Activated T-cell treated with anti-CD3 and anti-CD28 coated beads for 1 hour (primary cell): ENCODE results near the gene PTK6.
A peak's percentile ranks its signal among the peaks of the same experiment; 100 is the strongest.

Experiments
- DNase-seq: peaks from one replicate; pipeline ENCODE4 v3.0.0-alpha.2; 2020; ENCODE audit warnings: low read depth

The PTK6 gene

DNA sequence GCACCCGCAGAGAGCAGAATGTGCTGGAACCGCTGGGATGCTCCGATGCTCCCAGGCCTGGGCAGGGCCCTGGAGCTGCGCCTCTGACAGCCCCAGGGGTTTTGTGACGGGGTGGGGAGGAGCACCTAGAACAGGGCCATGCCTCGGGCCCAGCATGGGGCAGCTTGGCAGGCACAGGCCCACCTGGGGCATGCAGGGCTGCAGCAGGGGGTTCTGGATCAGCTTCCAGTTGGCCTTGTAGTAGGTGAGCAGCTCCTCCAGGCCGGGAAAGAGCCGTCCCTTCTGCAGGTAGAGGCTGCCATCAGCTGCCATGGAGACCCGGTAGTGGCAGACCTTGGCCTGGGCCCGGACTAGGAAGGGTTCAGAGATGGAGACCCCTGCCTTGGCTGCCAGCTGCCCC lies 6.0 kb upstream of the PTK6 start:
- DNase-seq = no peak

DNA sequence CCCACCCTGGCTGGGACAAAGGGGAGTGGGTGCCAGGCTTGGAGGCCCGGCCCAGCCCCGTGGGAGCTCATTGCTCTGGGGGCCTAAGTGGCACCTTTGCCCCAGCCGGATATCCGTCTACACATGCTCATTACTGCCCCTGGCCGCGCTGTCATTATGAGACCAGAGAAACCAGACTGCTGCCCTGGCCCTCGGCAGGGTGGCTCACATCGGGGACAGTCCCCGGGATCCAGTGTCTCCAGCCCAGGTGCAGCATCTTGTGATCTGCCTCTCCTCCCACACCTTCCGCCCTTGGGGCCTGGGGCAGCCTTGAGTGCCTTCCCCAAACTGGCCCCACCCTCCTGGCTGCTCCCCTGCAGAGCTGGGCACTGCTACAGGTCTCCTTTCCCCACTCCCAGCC lies 5.5 kb upstream of the PTK6 start:
- no peak for DNase-seq

DNA sequence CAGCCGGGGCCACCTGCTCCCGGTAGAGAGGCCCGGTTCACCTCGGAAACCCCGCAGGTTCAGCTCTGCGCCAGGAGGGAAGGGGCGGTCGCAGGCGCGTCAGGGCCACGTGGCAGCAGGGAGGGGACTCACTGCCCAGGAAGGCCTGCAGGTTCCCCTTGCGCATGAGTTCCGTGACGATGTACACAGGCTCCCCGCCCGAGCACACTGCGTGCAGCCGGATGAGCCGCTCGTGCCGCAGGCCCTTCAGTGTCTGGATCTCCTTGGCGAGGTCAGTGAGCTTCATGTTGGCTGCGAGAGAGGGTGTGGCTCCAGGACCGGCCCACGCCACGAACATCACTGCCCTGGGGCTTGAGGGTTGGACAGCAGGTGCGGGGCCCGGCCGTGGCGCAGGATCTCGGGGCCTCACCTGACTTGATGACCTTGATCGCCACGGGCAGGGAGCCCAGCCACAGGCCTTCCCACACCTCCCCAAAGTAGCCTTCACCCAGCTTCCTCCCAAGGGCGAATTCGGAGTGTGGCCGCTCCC lies 4.9 kb upstream of the PTK6 start:
- no peak for DNase-seq

DNA sequence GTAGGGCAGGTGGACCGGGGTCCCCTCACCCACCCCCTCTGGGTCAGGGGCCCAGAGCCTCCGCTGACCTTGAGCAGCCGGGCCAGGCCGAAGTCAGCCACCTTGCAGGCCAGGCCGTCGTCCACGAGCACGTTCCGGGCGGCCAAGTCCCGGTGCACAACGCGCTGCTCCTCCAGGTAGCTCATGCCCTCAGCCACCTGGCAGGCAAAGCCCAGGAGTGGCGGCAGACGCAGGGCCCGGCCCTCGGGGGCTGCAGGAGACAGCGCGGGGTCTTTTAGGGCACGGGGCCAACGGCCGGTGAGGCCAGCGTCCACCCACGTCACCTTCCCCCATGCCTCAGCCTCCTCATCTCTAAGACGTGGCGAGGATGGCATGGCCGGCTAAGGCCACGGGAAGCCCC lies 4.2 kb upstream of the PTK6 start:
- no peak for DNase-seq

DNA sequence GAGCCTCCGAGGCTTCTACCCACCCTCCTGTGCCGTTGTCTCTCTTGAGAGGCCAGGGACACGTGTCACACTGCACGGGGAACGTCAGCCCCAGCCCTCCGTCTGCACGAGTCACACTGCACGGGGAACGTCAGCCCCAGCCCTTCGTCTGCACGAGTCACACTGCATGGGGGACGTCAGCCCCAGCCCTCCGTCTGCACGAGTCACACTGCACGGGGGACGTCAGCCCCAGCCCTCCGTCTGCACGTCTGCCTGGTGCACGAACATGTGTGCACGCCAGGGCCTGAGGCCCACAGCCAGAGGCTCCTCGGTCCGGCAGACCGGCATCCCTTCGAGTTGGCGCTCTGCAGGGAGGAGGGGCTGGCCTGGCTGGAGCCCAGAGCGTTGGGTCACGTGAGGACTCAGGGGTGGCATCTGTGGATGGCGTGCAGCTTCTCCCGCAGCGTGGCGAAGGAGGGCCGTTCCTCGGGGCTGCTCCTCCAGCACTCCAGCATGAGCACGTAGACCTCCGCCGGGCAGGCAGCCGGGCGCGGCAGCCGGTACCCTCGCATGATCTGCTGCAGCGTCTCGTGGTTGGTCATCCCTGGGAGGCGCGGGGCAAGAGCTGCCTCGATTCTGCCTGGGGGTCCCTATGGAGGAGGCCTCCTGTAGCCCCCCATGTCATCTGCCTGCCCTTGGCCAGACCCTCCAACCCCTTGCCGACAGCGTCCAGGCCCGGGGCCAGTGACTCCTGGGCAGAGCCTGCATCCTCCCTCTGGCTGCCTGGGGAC lies 3.4 kb upstream of the PTK6 start:
- DNase-seq = no peak

DNA sequence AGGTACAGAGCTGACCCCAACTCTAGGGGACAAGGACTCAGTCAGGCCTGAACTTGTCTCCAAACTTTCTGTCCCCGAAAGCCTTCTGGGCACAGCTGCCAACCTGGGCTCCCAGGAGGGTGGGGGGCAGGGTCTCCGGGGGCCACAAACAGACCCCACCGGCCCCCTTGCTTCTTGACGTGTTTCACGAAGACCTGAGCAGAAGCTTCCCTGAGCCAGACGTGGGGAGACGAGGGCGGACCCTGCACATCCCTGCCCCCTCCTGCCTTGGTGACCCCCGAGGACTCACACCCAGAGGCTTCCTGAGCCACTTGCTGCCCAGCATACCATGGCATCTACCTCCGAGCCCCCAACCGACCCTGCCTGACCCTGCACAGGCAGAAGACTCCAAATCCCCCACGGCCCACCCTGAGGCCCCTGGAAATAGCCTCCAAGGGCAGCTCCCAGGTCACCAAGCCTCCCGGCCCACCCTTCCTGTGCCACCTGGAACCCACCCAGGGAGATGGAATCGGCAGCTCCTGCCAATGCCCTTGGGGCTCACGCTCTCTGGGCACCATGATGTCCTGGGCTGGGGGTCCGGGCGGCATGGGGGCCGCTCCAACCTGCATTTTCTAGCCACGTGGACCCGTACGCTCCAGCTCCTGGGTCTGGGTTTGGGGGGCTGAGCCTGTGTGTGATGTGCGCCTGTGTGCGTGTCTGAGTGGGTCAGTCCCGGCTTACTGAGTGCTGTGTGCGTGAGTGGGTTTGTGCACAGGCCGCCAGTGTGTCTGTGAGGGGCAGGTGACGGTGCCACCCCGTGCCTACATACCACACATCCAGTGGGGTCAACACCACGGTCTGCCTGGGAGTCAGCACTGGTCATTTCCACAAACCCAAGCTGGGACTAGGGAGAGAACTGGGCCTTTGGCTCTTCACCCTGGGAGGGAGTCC lies 2.5 kb upstream of the PTK6 start:
- no peak for DNase-seq

DNA sequence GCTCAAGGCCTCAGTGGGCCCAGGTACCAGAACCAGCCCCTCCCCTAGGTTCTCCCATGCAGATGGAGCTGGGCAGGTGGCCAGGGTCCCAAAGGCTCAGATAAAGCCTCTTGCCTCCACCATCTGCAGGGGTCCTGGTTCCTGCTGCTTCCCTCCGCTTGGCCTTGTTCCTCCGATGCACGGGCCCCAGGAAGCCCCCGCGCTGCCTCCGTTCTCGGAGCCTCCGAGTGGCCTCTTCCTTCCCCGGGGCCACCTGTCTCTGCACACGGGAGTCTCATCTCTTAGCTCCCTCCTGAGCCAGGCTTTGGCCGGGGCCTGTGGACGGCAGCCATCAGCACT lies 1.9 kb upstream of the PTK6 start:
- no peak for DNase-seq

DNA sequence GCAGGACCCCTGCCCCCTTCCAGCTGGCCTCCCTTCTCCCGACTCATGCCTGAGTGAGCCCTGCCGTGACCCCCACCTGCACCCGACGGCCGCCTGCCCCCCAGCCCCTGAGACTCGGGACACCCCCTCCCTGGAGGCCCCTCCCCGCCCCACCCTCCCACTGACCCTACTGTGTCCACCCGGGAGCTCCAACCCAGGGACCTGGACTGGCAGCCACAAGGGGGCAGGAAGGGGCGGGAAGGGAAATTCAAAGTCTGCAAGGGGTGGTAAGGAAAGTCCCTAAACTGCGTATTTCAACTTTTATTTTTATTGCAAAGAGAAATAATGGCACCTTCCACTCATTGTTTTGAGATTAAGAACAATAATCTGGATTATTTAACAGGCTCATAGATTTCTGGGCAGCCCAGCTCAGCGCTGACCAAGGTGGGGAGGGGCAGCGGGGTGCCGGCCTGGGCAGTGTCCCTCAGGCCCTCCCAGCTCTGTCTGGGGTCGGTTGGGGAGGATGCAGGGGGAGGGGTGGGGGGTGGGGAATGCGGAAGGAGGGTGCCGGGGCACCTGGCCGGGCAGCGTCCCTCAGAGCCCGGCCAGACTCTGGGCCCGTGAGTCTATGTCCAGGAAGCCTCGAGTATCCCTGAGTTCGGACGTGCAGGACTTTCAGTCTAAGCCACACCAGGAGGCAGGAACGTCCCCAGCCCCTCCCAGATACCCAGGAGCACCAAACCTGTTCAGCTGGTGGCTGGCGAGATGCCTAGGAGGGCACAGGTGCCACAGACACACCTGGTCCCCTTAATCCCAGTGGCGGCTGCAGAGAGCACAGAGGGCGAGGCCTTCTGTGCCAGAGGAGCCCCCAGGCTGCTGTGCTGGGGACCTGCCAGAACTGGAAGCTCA lies 1.3 kb upstream of the PTK6 start:
- DNase-seq = no peak

DNA sequence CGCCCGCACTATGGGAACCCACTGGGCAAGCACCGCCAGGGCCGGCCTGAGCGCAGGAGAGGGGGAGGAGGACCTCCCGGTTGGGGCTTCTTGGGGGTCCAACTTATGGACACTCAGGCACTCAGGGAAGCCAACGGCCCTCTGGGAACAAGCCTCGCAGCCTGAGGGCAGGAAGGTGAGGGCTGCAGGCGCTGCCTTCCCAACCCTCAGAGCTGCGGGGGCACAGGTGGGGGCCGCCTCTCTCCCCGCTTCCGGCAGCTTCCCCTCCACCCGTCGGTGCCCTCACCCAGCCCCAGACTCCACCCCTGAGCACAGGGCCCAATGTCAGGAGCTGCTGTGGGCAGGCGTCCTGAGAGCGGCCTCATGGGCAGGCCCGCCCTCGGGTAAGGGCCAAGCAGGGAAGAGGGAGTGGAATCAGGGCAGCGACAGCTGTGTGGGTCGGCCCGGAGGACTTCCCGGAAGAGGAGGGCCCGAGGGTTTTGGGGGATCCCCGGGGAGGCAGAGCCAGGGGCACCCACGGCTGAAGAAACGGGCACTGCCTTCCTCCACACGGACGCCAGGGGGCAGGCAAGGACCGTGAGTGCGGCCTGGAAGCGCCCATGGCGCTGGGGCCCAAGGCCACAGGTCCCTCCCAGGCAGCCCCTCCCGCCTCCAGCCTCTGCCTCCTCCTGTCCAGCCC lies 488 bp upstream of the PTK6 start:
- DNase-seq = peak; percentile 88

DNA sequence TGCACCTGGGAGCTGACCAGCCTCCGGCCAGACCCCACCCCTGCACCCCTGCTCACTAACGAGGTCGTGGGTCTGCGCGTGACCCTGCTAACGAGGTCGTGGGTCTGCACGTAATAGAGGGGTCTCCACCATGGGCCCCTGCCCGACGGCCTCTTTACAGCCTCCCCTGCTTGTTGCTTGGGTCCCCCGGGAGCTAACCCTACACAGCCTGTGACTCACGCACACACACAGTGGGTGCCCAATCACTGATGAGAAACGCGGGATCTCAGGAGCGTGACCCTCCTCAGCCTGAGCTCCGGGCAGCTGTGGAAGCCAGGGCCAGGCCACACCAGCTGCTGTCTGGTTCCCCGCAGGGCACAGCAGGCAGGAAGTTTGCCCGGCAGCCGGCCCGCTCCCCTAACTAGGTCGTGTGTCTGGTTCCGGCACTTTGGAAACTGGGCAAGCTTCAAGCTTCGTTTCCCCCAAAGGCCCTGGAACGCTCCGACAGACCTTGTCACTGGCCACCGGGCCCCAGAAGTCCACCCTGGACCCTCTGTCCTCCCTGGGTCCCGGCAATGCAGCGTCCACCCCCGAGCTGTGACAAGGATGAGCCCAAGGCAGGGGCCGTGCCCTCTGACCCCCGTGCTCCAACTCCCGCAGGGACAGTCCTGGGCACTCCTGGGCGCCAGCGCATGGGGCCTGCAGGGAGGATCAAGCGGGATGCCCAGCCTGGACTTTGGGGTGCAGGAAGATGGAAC lies 767 bp downstream of the PTK6 start:
- no peak for DNase-seq

DNA sequence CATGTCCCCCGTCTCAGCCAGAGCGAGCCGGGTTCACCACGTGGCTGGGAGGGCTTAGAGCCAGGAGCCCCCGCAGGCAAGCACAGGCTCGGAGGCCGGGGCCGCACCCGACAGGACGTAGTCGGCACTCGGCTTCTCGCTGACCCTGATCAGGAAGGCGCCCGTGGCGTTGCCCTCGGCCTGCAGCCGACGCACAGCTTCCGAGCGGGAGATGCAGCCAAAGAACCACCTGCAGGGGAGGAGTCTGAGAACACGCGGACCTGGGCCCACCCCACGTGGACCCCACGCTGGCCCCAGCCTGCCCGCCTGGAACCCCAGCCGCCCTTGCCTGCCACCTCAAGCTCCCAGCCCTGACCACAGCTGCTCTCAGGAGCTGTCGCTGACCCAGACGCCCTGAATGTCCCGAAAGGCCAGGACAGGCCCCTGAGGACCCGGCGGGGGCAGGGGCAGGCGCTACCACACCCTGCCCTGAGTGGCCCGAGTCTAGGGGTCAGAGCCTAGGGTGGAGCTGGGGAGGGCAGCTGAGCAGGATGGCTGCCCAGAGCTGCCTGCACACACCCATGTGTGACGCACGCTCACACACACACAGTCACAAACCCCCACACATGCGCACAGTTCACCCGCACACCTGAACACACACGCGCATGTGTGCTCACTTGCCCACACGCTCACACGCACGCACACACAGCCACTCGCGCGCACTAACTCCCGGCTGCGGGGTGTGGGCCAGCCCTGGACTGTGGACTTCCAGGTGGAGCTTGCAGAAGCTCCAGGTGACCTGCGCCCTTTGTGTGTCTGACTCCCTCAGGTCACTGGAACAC lies 2.1 kb downstream of the PTK6 start:
- no peak for DNase-seq

DNA sequence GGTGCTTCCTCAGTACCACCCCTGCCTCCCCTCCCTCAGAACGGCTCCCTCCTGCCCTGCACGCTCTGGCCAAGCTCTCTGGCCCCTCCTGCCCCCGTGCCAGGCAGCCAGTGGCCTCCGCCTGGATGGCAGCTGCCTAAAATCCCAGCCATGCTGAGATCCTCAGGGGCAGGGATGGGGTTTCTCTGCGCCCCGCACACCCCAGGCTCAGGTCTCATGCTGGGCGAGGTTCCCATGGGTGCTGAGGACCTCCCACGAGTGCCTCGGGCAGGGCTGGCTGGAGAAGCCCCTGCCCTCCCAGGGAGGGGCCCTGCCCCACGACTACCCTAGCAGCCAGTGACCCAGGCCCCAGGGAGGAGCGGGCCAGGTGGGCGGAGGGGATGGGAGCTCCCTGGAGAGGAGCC lies 2.7 kb downstream of the PTK6 start:
- no peak for DNase-seq

DNA sequence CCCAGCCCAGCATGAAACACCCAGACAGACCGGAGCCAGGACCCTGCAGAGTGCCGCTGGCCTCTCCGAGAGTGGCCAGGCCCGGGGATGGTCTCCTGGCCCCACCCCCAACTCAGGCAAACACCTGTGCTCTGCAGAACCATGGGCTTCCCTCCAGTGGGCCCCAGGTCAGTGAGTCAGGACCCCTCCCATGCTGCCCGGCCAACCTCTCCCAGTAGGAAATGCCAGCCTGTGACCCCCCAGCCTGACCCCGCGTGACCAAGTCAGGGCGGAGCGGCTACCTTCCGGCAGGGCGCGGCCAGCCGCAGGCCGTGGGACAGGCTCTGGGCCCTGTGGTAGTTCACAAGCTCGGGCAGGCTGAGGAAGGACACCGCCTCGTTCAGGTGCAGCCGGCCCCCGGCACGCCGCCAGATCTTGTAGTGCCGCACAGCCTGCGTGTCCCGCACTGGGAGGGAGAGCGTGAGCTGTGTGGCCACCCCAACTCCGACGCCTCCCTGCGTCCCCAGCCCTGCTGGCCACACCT lies 3.2 kb downstream of the PTK6 start:
- no peak for DNase-seq

DNA sequence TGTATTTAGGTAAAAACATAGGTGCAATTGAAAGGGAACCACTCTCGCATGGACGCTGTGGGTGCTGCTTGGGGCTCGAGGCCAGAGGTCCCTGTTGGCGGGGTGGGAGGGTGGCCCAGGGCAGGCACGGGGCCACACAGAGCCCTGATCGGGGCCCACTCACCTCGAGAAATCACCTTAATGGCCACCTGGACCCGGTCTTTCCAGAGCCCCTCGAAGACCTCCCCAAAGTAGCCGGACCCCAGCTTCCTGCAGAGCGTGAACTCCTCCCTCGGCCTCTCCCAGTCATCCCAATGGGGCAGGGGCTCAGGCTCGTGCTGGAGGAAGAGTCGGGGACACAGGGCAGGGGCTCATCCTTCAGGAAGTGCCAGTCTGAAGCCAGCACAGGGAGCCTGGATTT lies 3.8 kb downstream of the PTK6 start:
- DNase-seq = no peak

DNA sequence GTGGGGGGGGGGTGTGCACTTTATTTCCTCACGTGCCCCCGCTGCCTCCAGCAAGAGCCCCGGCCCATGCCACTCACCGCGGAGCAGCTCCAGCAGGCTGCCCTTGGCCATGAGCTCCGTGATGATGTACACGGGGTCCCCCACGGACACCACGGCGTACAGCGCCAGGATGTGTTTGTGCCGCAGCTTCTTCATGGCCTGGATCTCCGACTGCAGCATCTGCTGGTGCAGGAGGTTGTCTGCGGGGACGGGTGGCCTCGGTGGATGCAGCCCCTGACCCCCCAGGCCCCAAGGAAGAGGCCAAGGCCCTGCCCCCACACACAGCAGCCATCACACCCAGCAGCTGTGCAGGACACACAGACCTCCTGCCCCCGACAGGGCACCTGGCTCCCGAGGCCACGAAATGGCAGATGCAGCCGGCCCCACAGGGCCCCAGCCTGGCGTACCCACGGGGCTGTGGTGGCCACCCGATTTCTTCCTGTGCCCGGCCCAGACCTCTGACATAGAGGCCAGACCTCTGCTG lies 4.7 kb downstream of the PTK6 start:
- no peak for DNase-seq

DNA sequence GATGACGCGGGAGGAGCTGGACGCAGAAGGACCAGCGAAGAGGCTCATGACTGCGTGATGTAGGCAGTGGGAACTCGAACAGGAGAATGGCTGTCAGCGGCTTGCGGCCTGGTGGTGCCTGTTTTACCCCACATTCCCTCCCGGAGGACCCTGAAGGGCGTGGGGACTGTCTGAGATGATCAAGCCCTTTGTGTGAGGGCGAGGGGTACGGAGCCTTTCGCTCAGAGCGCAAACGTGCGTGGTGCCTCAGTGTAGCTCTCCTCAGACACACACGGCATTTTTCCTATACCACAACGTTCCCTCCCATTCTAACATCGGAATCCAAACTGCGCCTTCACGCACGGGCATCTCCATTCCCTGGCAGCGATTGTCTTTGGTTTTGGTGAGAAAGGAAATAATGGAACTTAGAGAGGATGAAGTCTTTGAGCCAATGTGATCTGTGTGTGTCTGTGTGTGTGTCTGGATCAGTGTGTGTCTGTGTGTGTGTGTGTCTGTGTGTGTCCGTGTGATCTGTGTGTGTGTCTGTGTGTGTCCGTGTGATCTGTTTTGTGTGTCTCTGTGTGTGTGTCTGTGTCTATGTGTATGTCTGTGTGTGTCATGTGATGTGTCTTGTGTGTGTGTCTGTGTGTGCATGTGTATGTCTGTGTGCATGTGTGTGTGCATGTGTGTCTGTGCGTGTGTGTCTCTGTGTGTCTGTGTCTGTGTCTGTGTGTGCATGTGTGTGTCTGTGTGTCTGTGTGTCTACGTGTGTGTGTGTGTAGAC lies 5.3 kb downstream of the PTK6 start:
- no peak for DNase-seq

DNA sequence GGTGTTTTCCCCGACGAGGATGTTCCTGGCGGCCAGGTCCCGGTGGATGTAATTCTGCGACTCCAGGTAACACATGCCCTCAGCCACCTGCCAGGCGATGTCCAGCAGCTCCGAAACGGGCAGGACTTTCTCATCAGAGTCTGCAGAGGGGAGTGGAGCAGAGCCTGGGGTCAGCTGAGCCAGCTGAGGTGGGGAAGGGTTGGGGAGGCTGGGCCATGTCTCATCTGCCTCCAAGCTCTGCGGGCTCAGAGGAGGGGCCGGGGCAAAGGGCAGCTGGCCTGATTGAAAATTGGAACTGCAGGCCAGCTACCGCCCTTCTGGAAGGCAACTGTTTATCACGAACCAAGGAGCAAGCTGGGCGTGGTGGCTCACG lies 6.4 kb downstream of the PTK6 start:
- DNase-seq = no peak

DNA sequence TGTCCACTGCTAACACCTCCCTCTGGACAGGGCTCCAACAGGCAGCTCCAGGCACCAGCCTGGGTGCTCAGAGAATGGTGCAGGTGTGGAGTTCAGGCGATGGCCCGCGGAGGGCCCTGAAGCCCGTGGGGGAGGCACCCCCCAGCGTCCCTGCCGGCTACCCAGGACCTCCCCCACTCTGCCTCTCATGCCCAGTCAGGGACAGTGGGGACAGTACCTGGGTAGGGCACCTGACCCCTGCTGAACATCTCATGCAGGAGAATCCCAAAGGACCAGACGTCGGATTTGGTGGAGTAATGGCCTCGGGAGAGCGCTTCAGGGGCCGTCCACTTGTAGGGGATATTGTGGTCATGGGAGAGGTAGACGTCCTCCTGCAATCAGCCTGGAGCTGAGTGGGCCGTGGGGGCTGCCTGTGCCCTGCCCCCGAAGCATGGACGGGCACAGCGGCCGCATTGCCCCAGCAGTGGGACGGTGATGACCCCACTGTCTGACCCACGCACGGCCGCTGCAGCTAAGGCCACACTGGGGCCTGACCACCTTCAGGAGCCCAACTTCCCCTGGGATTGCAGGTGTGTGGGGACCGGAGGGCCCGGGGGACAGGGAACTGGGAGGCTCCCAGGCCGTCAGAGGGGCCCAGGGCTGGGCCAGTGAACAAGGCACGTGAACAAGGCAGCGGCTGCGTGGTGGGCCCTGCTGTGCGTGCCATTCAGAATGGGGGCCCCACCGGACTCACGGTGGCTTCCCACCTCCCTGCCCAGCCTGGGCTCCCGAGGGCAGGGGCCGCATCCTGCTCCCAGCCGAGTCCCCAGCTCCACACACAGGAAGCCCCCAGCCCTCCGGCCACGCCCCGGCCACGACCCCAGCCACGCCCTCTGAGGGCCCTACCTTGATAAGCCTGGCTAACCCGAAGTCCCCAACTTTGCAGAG lies 7.1 kb downstream of the PTK6 start:
- DNase-seq = no peak
